A673 (cell line): ENCODE measurements around the gene NPTX1. TPM values are rescaled to one million over a fixed set of nuclear protein-coding genes. Genes with fewer than 3 reads are reported as not detected.

Source experiments
- BruUV-seq: library from RNA; stranded (reverse); fragments of 400-500 nt; replicated peaks from 2 replicates; lab custom pipeline; 2021; lab: Mats Ljungman, UMichigan
- CTCF ChIA-PET: fragments of 300-600 bp; sonication (Branson Sonifier 250); formaldehyde crosslinking; loops from one replicate; lab custom pipeline; 2022; ENCODE audit warnings: antibody characterized with exemption; lab: Charles Lee
- POLR2A ChIA-PET: fragments of 300-600 bp; sonication (Branson Sonifier 250); formaldehyde crosslinking; loops from one replicate; lab custom pipeline; 2022; ENCODE audit warnings: antibody characterized with exemption; ENCODE audit not compliant: low non-redundant PET; lab: Charles Lee
- DNase-seq: peaks from one replicate; pipeline ENCODE4 v3.0.0-alpha.2; 2015; ENCODE audit warnings: low spot score
- H3K27ac ChIP-seq: fragments of 200-600 bp; sonication (generic); 2 replicates; pipeline ENCODE4 v1.5.1; 2016; ENCODE audit warnings: mixed run types, low read depth, mild to moderate bottlenecking, mixed read lengths, antibody characterized with exemption, low read length; ENCODE audit not compliant: poor library complexity, severe bottlenecking
- H3K27me3 ChIP-seq: fragments of 200-600 bp; sonication (generic); replicated peaks from 2 replicates; pipeline ENCODE4 v1.6.1; 2017; ENCODE audit warnings: mixed run types, low read depth, mild to moderate bottlenecking, mixed read lengths, antibody characterized with exemption, low read length; ENCODE audit not compliant: insufficient read depth, poor library complexity
- H3K36me3 ChIP-seq: fragments of 200-600 bp; sonication (generic); 2 replicates; pipeline ENCODE4 v1.6.1; 2016; ENCODE audit warnings: mixed run types, mild to moderate bottlenecking, mixed read lengths, antibody characterized with exemption, low read length; ENCODE audit not compliant: insufficient read depth, poor library complexity, severe bottlenecking
- H3K4me1 ChIP-seq: fragments of 200-600 bp; sonication (generic); 2 replicates; pipeline ENCODE4 v1.6.1; 2017; ENCODE audit warnings: mixed run types, mild to moderate bottlenecking, mixed read lengths, antibody characterized with exemption, low read length; ENCODE audit not compliant: insufficient read depth, poor library complexity, severe bottlenecking
- H3K4me3 ChIP-seq: fragments of 200-600 bp; sonication (generic); 2 replicates; pipeline ENCODE4 v1.5.1; 2016; ENCODE audit warnings: low read depth, mixed run types, mild to moderate bottlenecking, mixed read lengths, low read length; ENCODE audit not compliant: poor library complexity, severe bottlenecking
- H3K9me3 ChIP-seq: fragments of 200-600 bp; sonication (generic); 2 replicates; pipeline ENCODE4 v1.6.1; 2016; ENCODE audit warnings: mixed run types, low read depth, mild to moderate bottlenecking, mixed read lengths, antibody characterized with exemption, low read length; ENCODE audit not compliant: poor library complexity, severe bottlenecking
- CTCF ChIP-seq: fragments of 300-800, 200-600 bp; sonication (generic); conservative IDR thresholded peaks from 2 replicates; pipeline ENCODE4 v1.5.1; 2017; ENCODE audit warnings: low read depth, mild to moderate bottlenecking, antibody characterized with exemption, low read length, moderate library complexity, mixed read lengths
- EZH2 ChIP-seq: fragments of 200-600 bp; sonication (generic); IDR thresholded peaks from 2 replicates; pipeline ENCODE4 v1.6.1; 2017; ENCODE audit warnings: borderline replicate concordance, low read depth, mild to moderate bottlenecking, mixed read lengths, antibody characterized with exemption, low read length; ENCODE audit not compliant: poor library complexity, severe bottlenecking
- intact Hi-C: fragments of 100-400 bp; cut with micrococcal nuclease; formaldehyde crosslinking; loops from one replicate; pipeline ENCODE4 v1.10.0; 2022; ENCODE audit not compliant: unreplicated experiment
- total RNA-seq: library from RNA; stranded (reverse); gene quantifications from 2 replicates; pipeline ENCODE4 v1.2.3, GENCODE V29; 2021

NPTX1 gene
- total RNA-seq, 1 experiment from 2014 or later: 0.43 TPM

- no peak overlapping the region for H3K27ac ChIP-seq
- H3K4me1 ChIP-seq: peaks cover 6% of the 10 kb centered on the region
- no TSS peak for BruUV-seq
- TF ChIP-seq EZH2: no peak
- no peak for TF ChIP-seq CTCF
- no peak for DNase-seq
- H3K27me3 ChIP-seq: peaks cover 7% of the 10 kb centered on the region
- POLR2A ChIA-PET: no interaction called here
- H3K36me3 ChIP-seq: no peaks in the 10 kb centered on the region
- no peak overlapping the region for H3K4me3 ChIP-seq
- CTCF ChIA-PET: no interaction called here
- H3K9me3 ChIP-seq: no peaks in the 10 kb centered on the region
- intact Hi-C loops: no loop called here
These were observed 31.8 kb downstream of the NPTX1 start for GRCh38 chr17:80444644-80444979.

GRCh38 chr17:80443916-80444643 lies 32.3 kb downstream of the NPTX1 start:
- Histone ChIP-seq H3K36me3 (no peaks in the 10 kb centered on the region), H3K27ac (no peak overlapping the region), H3K4me1 (peaks cover 6% of the 10 kb centered on the region), H3K9me3 (no peaks in the 10 kb centered on the region), H3K27me3 (peaks cover 7% of the 10 kb centered on the region), H3K4me3 (no peak overlapping the region)
- CTCF ChIA-PET: no interaction called here
- no TSS peak for BruUV-seq
- TF ChIP-seq EZH2 (no peak), CTCF (no peak)
- peak; percentile 43 for DNase-seq
- POLR2A ChIA-PET: interaction anchor here (0.6 kb wide), 1 partner anchor 672 kb away, joined by 6 read pairs; no protein-coding TSS in a partner anchor
- intact Hi-C loops: no loop called here

- Histone ChIP-seq H3K36me3 (no peaks in the 10 kb centered on the region), H3K4me1 (peaks cover 6% of the 10 kb centered on the region), H3K27ac (no peak overlapping the region), H3K4me3 (no peak overlapping the region), H3K9me3 (no peaks in the 10 kb centered on the region), H3K27me3 (peaks cover 7% of the 10 kb centered on the region)
- ChIA-PET CTCF (no interaction called here), POLR2A (interaction anchor here (0.6 kb wide), 1 partner anchor 673 kb away, joined by 6 read pairs; no protein-coding TSS in a partner anchor)
- intact Hi-C loops: no loop called here
- no peak for DNase-seq
- no peak for TF ChIP-seq CTCF
- TF ChIP-seq EZH2: no peak
- BruUV-seq: no TSS peak
These were observed 32.9 kb downstream of the NPTX1 start for GRCh38 chr17:80443498-80443897.
